Suprapubic skin (tissue), 4 donors: ENCODE measurements around the gene GORASP1.

ENCODE experiments used
- EP300 ChIP-seq: sonication (generic); formaldehyde crosslinking; IDR thresholded peaks from one replicate; pipeline ENCODE4 v1.6.1; 2017; ENCODE audit warnings: antibody characterized with exemption
- POLR2A ChIP-seq, 2 donors: fragments of 450-650 bp; IDR thresholded peaks; one replicate each; pipeline ENCODE4 v1.6.1; 2017; ENCODE audit warnings: antibody characterized with exemption in 2 of 2, mild to moderate bottlenecking in 2 of 2, moderate library complexity in 2 of 2
- POLR2AphosphoS5 ChIP-seq, 3 donors: sonication (generic); formaldehyde crosslinking; IDR thresholded peaks; one replicate each; pipeline ENCODE4 v1.6.1; 2017; ENCODE audit warnings: antibody characterized with exemption in 3 of 3
- TF ChIP-seq, protein P1 (sequence below), 2 donors: fragments of 200-600 bp in 1 of 2; fragments of 450-650 bp in 1 of 2; sonication (generic) in 1 of 2; IDR thresholded peaks; one replicate each; pipeline ENCODE4 v1.5.1; 2016 to 2019; ENCODE audit warnings: antibody characterized with exemption in 2 of 2, mild to moderate bottlenecking in 1 of 2, moderate library complexity in 1 of 2

DNA sequence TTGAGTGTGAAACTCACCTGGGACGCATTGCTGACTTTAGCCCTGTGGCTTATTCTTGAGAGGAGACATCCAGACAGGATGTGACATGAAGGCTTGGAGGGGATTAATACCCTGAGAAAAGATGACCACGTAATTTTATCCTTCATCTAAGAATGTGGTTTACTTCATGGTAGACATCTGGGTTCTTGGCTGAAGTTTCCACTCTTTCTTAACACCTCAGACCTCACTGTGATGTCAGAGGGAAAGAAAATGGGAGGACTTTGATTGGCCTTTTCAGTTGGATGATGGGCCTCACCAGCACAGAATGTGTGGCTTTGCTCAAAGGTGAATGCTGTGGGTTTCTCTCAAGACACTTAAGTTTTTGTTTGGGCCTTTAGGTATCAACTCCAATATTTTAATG, 16.5 kb downstream of the GORASP1 start:
- TF ChIP-seq POLR2AphosphoS5 (IDR thresholded peaks at IDR 0.05) (no peak), POLR2A (IDR thresholded peaks at IDR 0.05) (no peak), EP300 (no peak)
- TF ChIP-seq, protein P1, sequence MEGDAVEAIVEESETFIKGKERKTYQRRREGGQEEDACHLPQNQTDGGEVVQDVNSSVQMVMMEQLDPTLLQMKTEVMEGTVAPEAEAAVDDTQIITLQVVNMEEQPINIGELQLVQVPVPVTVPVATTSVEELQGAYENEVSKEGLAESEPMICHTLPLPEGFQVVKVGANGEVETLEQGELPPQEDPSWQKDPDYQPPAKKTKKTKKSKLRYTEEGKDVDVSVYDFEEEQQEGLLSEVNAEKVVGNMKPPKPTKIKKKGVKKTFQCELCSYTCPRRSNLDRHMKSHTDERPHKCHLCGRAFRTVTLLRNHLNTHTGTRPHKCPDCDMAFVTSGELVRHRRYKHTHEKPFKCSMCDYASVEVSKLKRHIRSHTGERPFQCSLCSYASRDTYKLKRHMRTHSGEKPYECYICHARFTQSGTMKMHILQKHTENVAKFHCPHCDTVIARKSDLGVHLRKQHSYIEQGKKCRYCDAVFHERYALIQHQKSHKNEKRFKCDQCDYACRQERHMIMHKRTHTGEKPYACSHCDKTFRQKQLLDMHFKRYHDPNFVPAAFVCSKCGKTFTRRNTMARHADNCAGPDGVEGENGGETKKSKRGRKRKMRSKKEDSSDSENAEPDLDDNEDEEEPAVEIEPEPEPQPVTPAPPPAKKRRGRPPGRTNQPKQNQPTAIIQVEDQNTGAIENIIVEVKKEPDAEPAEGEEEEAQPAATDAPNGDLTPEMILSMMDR (IDR thresholded peaks at IDR 0.05), result no peak
